ENCODE data around the gene CYP4F22.

CYP4F22 gene

DNA sequence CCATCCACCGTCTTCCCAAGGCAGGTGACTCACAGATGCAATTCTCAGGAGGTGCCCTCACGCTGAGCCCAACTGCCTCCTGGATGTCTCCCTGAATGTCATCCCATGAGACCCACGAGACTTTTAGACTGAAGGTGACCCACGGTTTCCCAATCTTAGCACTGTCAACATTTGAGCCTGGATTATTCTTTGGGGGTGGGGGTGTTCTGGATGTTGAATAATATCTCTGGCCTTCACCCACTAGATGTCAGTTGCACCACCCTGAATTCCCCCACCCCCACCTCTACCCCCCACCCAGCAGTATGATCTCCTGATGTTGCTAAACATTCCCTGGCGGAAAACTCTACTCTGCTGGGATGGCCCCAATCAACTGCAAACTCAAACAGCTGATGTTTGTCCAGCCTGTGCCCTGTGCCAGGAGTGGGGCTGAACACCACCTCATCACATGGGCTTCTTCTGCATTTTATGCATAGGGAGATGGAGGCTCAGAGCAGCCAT lies 2.2 kb upstream of the CYP4F22 start:
- TF ChIP-seq FOXP2 (optimal IDR thresholded peaks at IDR 0.05; ENCODE audit: borderline replicate concordance, extremely low read depth, extremely low read length, insufficient read depth) (no peak), SIN3A (IDR thresholded peaks at IDR 0.05; ENCODE audit: borderline replicate concordance, insufficient read depth, low read length) (no peak), POLR2AphosphoS5 (IDR thresholded peaks at IDR 0.05; ENCODE audit: low read depth, low read length) (no peak)
- TF ChIP-seq, protein P1, sequence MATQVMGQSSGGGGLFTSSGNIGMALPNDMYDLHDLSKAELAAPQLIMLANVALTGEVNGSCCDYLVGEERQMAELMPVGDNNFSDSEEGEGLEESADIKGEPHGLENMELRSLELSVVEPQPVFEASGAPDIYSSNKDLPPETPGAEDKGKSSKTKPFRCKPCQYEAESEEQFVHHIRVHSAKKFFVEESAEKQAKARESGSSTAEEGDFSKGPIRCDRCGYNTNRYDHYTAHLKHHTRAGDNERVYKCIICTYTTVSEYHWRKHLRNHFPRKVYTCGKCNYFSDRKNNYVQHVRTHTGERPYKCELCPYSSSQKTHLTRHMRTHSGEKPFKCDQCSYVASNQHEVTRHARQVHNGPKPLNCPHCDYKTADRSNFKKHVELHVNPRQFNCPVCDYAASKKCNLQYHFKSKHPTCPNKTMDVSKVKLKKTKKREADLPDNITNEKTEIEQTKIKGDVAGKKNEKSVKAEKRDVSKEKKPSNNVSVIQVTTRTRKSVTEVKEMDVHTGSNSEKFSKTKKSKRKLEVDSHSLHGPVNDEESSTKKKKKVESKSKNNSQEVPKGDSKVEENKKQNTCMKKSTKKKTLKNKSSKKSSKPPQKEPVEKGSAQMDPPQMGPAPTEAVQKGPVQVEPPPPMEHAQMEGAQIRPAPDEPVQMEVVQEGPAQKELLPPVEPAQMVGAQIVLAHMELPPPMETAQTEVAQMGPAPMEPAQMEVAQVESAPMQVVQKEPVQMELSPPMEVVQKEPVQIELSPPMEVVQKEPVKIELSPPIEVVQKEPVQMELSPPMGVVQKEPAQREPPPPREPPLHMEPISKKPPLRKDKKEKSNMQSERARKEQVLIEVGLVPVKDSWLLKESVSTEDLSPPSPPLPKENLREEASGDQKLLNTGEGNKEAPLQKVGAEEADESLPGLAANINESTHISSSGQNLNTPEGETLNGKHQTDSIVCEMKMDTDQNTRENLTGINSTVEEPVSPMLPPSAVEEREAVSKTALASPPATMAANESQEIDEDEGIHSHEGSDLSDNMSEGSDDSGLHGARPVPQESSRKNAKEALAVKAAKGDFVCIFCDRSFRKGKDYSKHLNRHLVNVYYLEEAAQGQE (IDR thresholded peaks at IDR 0.05; ENCODE audit: insufficient read depth in 1 of 2, low read depth in 2 of 2, low read length in 2 of 2), result no peak

GRCh38 chr19:15507068-15508034 lies 974 bp upstream of the CYP4F22 start:
- TF ChIP-seq TAF1 (IDR thresholded peaks at IDR 0.05; ENCODE audit: borderline replicate concordance, insufficient read depth, low read length) (no peak), SIN3A (IDR thresholded peaks at IDR 0.05; ENCODE audit: borderline replicate concordance, insufficient read depth, low read length) (no peak), POLR2AphosphoS5 (IDR thresholded peaks at IDR 0.05; ENCODE audit: low read depth, low read length) (no peak), FOXP2 (optimal IDR thresholded peaks at IDR 0.05; ENCODE audit: borderline replicate concordance, extremely low read depth, extremely low read length, insufficient read depth) (no peak)
- TF ChIP-seq, protein P1 (IDR thresholded peaks at IDR 0.05; ENCODE audit: insufficient read depth in 1 of 2, low read depth in 2 of 2, low read length in 2 of 2), result no peak

DNA sequence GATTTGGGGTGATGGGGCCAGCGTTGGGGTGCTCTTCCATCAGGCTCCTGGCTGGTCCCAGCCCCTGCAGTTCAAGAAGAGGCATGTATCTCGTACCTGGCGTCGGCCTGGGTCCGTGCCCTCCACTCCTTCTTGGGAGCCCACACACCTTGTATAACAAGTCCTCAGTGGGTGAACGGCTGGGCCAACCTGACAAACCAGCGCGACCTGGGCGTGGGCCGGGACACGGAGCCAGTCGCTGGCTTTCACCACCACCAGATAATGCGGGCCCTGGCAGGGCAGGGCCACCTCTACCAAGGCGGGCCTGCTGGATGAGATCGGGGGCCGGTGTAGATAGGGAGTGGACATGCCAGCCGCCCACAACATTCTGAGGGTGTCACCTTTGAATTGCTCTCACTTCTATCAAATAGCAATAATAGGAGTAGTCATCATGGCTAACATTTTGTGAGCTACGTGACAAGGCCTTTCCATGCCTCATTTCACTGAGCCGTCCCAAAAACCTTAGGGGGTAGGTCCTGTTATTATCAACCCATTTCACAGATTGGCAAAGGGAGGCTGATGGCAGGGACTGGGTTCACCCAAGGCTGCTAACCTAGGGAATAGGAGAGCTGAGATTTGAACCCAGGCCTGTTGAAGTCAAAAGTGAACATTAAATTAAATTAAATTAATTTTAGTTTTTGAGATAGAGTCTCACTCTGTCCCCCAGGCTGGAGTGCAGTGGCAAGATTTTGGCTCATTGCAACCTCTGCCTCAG lies 3.5 kb downstream of the CYP4F22 start:
- TF ChIP-seq POLR2AphosphoS5 (IDR thresholded peaks at IDR 0.05; ENCODE audit: low read depth, low read length), result no peak
- TF ChIP-seq TAF1 (IDR thresholded peaks at IDR 0.05; ENCODE audit: borderline replicate concordance, insufficient read depth, low read length), result no peak
- no peak for TF ChIP-seq FOXP2 (optimal IDR thresholded peaks at IDR 0.05; ENCODE audit: borderline replicate concordance, extremely low read depth, extremely low read length, insufficient read depth)
- TF ChIP-seq, protein P1 (IDR thresholded peaks at IDR 0.05; ENCODE audit: insufficient read depth in 1 of 2, low read depth in 2 of 2, low read length in 2 of 2), result no peak

GRCh38 chr19:15516363-15516762 lies 8.0 kb downstream of the CYP4F22 start:
- no peak for TF ChIP-seq SIN3A (IDR thresholded peaks at IDR 0.05; ENCODE audit: borderline replicate concordance, insufficient read depth, low read length)
- TF ChIP-seq, protein P1 (IDR thresholded peaks at IDR 0.05; ENCODE audit: insufficient read depth in 1 of 2, low read depth in 2 of 2, low read length in 2 of 2), result no peak
- no peak for TF ChIP-seq FOXP2 (optimal IDR thresholded peaks at IDR 0.05; ENCODE audit: borderline replicate concordance, extremely low read depth, extremely low read length, insufficient read depth)
- no peak for TF ChIP-seq POLR2AphosphoS5 (IDR thresholded peaks at IDR 0.05; ENCODE audit: low read depth, low read length)
- TF ChIP-seq TAF1 (IDR thresholded peaks at IDR 0.05; ENCODE audit: borderline replicate concordance, insufficient read depth, low read length), result no peak

Data from PFSK-1 (cell line).